Measurements from ENCODE around the gene AHNAK.

DNA sequence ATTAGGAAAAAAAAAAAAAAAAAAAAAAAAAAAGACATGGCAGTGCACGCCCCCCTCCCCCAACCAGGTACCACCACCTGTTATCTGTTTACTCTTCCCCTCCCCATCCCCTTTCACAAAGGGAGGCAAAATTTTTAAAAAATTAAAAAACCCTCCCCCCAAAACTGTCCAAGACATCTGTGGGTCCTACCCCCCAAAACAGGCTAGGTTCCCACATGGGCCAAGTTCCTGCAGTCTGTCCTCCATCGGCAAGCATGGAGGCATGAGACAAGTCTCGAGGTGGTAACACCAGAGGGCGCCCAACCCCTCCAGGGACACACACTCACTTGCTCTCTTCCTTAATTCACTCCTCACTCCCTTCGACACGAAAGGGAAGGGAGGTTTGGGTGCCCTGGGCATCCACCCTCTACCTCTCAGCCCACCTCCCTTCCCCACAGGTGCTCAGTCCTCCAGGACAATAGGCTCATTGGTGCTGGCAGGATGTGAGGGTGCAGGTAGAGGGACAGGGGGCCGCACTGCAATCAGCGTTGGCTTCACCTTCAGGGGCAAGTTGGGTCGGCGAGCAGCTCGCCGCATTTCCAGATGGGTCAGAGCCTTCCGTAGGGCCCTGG lies 46.9 kb upstream of the AHNAK start:
- TF ChIP-seq CTCF (conservative IDR thresholded peaks at IDR 0.05; ENCODE audit: low read depth, low read length) (peak; percentile 90), EZH2 (IDR thresholded peaks at IDR 0.05; ENCODE audit: borderline replicate concordance, low read depth, low read length, poor library complexity, severe bottlenecking) (no peak)

Data from A673 (cell line).